Measurements from ENCODE around the gene CAST. TPM values are rescaled to one million over a fixed set of nuclear protein-coding genes. Genes with fewer than 3 reads are reported as not detected.

The CAST gene
- total RNA-seq, 1 experiment from 2014 or later: 418 TPM

GRCh38 chr5:96660971-96661854 is 963 bp upstream of the CAST start:
- Histone ChIP-seq H3K9me3 (no peaks in the 10 kb centered on the region), H3K27me3 (replicated peaks; ENCODE audit: control insufficient read depth, insufficient read depth, low read length) (no peaks in the 10 kb centered on the region), H3K4me3 (ENCODE audit: low read depth, low read length) (peak overlapping the region; percentile 90), H3K4me1 (peaks cover 58% of the 10 kb centered on the region), H3K36me3 (ENCODE audit: control insufficient read depth, insufficient read depth, low read length) (no peaks in the 10 kb centered on the region)
- H3K9me3 Mint-ChIP-seq (ENCODE audit: unreplicated experiment): no peaks in the 10 kb centered on the region
- TF ChIP-seq CTCF (IDR thresholded peaks at IDR 0.05; ENCODE audit: insufficient read depth in 1 of 2, low read depth in 1 of 2, low read length in 1 of 2, severe bottlenecking in 1 of 2, unreplicated experiment in 1 of 2): no peak
- ChIA-PET POLR2A (interaction anchor here (0.6 to 3.2 kb wide), 6 partner anchors 12 to 475 kb away, joined by 4 to 23 read pairs (median 8); no protein-coding TSS in a partner anchor), CTCF (interaction anchor here (0.6 to 3.2 kb wide), 4 partner anchors 8 to 91 kb away, joined by 3 to 13 read pairs (median 8); no protein-coding TSS in a partner anchor)
- peak overlapping the region; percentile 81 for H3K4me3 Mint-ChIP-seq (ENCODE audit: unreplicated experiment)
- H3K36me3 Mint-ChIP-seq (ENCODE audit: insufficient read depth, unreplicated experiment): peaks cover 22% of the 10 kb centered on the region
- peak in 1 of 2 experiments; percentile 38 for DNase-seq
- peak overlapping the region; percentile 86 for H3K27ac Mint-ChIP-seq (ENCODE audit: unreplicated experiment)
- TSS peak; percentile 84 for BruUV-seq (replicated peaks)
- peaks cover 48% of the 10 kb centered on the region for H3K4me1 Mint-ChIP-seq (ENCODE audit: low read depth, unreplicated experiment)
- intact Hi-C loops (cut with micrococcal nuclease; ENCODE audit: unreplicated experiment): no loop called here
- no peaks in the 10 kb centered on the region for H3K27me3 Mint-ChIP-seq (ENCODE audit: insufficient read depth, unreplicated experiment)

- H3K27me3 ChIP-seq (replicated peaks; ENCODE audit: control insufficient read depth, insufficient read depth, low read length): no peaks in the 10 kb centered on the region
- H3K9me3 Mint-ChIP-seq (ENCODE audit: unreplicated experiment): no peaks in the 10 kb centered on the region
- peaks cover 34% of the 10 kb centered on the region for H3K4me1 Mint-ChIP-seq (ENCODE audit: low read depth, unreplicated experiment)
- peaks cover 45% of the 10 kb centered on the region for H3K4me1 ChIP-seq
- BruUV-seq (replicated peaks): TSS peak; percentile 33
- ChIA-PET POLR2A (interaction anchor here (1.0 to 3.2 kb wide), 4 partner anchors 21 to 52 kb away, joined by 5 to 23 read pairs (median 8); no protein-coding TSS in a partner anchor), CTCF (interaction anchor here (0.6 to 3.2 kb wide), 5 partner anchors 17 to 566 kb away, joined by 3 to 13 read pairs (median 7); no protein-coding TSS in a partner anchor)
- H3K27ac Mint-ChIP-seq (ENCODE audit: unreplicated experiment): peak overlapping the region; percentile 86
- peak; percentile 89 to 93 for DNase-seq
- no peaks in the 10 kb centered on the region for H3K36me3 ChIP-seq (ENCODE audit: control insufficient read depth, insufficient read depth, low read length)
- peaks cover 23% of the 10 kb centered on the region for H3K36me3 Mint-ChIP-seq (ENCODE audit: insufficient read depth, unreplicated experiment)
- H3K4me3 Mint-ChIP-seq (ENCODE audit: unreplicated experiment): peak overlapping the region; percentile 81
- peak in 1 of 2 experiments; percentile 3 for TF ChIP-seq CTCF (IDR thresholded peaks at IDR 0.05; ENCODE audit: insufficient read depth in 1 of 2, low read depth in 1 of 2, low read length in 1 of 2, severe bottlenecking in 1 of 2, unreplicated experiment in 1 of 2)
- no peaks in the 10 kb centered on the region for H3K9me3 ChIP-seq
- peak overlapping the region; percentile 90 for H3K4me3 ChIP-seq (ENCODE audit: low read depth, low read length)
- intact Hi-C loops (cut with micrococcal nuclease; ENCODE audit: unreplicated experiment): loop anchor here (1.0 to 2.0 kb wide), 4 partner anchors 21 to 72 kb away; no protein-coding TSS in a partner anchor
- no peaks in the 10 kb centered on the region for H3K27me3 Mint-ChIP-seq (ENCODE audit: insufficient read depth, unreplicated experiment)
These were observed 746 bp downstream of the CAST start for GRCh38 chr5:96662725-96663518.

GRCh38 chr5:96663608-96664007 is 1.4 kb downstream of the CAST start:
- BruUV-seq (replicated peaks): no TSS peak
- H3K4me1 ChIP-seq: peaks cover 45% of the 10 kb centered on the region
- intact Hi-C loops (cut with micrococcal nuclease; ENCODE audit: unreplicated experiment): loop anchor here (2.0 kb wide), 1 partner anchor 71 kb away; no protein-coding TSS in a partner anchor

More at GRCh38 chr5:96663608-96664007, 1.4 kb downstream of the CAST start:
- Mint-ChIP-seq H3K27ac (ENCODE audit: unreplicated experiment) (peak overlapping the region; percentile 86), H3K4me3 (ENCODE audit: unreplicated experiment) (peak overlapping the region; percentile 81), H3K9me3 (ENCODE audit: unreplicated experiment) (no peaks in the 10 kb centered on the region), H3K4me1 (ENCODE audit: low read depth, unreplicated experiment) (peaks cover 36% of the 10 kb centered on the region), H3K27me3 (ENCODE audit: insufficient read depth, unreplicated experiment) (no peaks in the 10 kb centered on the region), H3K36me3 (ENCODE audit: insufficient read depth, unreplicated experiment) (peaks cover 30% of the 10 kb centered on the region)
- TF ChIP-seq CTCF (IDR thresholded peaks at IDR 0.05; ENCODE audit: insufficient read depth in 1 of 2, low read depth in 1 of 2, low read length in 1 of 2, severe bottlenecking in 1 of 2, unreplicated experiment in 1 of 2): no peak
- no peak for DNase-seq
- POLR2A ChIA-PET: interaction anchor here (2.4 to 3.2 kb wide), 2 partner anchors 22 to 27 kb away, joined by 10 to 23 read pairs; no protein-coding TSS in a partner anchor
- CTCF ChIA-PET: interaction anchor here (0.6 to 3.2 kb wide), 4 partner anchors 18 to 567 kb away, joined by 3 to 13 read pairs (median 6); no protein-coding TSS in a partner anchor
- Histone ChIP-seq H3K9me3 (no peaks in the 10 kb centered on the region), H3K36me3 (ENCODE audit: control insufficient read depth, insufficient read depth, low read length) (no peaks in the 10 kb centered on the region), H3K4me3 (ENCODE audit: low read depth, low read length) (peak overlapping the region; percentile 90), H3K27me3 (replicated peaks; ENCODE audit: control insufficient read depth, insufficient read depth, low read length) (no peaks in the 10 kb centered on the region)

Measured in Caco-2 (cell line).